Uterus (tissue), 2 donors: ENCODE results near the gene PRSS56.

ENCODE experiments used
- CTCF ChIP-seq, 4 experiments: fragments of 200-600 bp in 2 of 4; fragments of 450-650 bp in 2 of 4; sonication (generic) in 2 of 4; IDR thresholded peaks; one replicate each; pipeline ENCODE4 v1.5.1; 2016 to 2019; ENCODE audit warnings: antibody characterized with exemption in 4 of 4, mild to moderate bottlenecking in 2 of 4, moderate library complexity in 1 of 4
- POLR2A ChIP-seq, 2 donors: fragments of 450-650 bp; IDR thresholded peaks; one replicate each; pipeline ENCODE4 v1.6.1; 2016; ENCODE audit warnings: antibody characterized with exemption in 2 of 2, mild to moderate bottlenecking in 1 of 2, moderate library complexity in 1 of 2

GRCh38 chr2:232502511-232502910 lies 17.7 kb upstream of the PRSS56 start:
- no peak for TF ChIP-seq CTCF (IDR thresholded peaks at IDR 0.05)
- TF ChIP-seq POLR2A (IDR thresholded peaks at IDR 0.05) = no peak
